Forelimb muscle (tissue), 1 donor: Measurements from ENCODE around the gene ZNF804A. TPM values are rescaled to one million over a fixed set of nuclear protein-coding genes. Genes with fewer than 3 reads are reported as not detected.
"Not testable (repeated sequence)": the region's sequence is repeated elsewhere in the genome, so short reads cannot be mapped to it uniquely, and the experiment has no call there.

Experiments used
- DNase-seq: peaks from one replicate; pipeline ENCODE4 v3.0.0-alpha.2; 2013; ENCODE audit warnings: low read depth
- polyA plus RNA-seq: library from polyadenylated mRNA; unstranded; fragments of 120-200 nt; gene quantifications from one replicate; pipeline ENCODE4 v1.2.1, GENCODE V29; 2013; ENCODE audit not compliant: insufficient read length

Gene ZNF804A
- polyA plus RNA-seq, 1 donor: 0.13 TPM

DNA sequence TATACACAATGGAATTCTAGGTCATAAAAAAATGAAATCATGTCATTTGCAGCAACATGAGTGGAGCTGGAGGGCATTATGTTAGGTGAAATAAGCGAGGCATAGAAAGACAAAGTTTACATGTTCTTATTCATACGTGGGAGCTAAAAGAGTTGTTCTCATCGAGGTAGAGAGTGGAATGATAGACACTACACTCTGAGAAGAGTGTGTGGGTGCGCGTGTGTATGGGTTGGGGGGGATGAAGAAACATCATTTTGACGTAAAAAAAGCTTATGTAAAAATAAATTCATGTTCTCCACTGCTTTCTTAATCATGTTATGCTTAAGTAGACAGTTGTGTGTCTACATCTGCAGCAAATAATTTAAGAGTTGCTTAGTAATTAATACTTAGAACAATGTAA, 123.6 kb downstream of the ZNF804A start:
- DNase-seq: no peak

- no peak for DNase-seq
Measured at GRCh38 chr2:184727813-184728212, 129.5 kb downstream of the ZNF804A start.

- no peak for DNase-seq
Measured at GRCh38 chr2:184728411-184728810, 130.1 kb downstream of the ZNF804A start.

DNA sequence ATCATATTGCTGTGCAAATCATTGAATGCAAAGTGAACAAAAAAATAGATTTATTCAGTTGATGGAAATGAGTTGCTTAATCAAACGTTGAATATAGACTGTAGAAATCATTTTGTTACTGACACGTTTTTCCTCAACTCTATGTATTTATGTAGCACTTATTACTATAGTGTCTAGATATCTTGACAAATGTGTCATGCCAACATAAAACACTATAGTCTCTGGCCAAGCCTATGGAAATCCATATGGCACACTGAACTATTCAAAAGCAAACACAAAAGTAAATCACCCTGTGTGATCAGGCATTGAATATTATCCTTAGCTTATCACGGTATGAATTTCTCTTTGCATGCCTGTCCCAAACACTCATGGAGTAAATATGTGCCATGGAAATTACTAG, 131.3 kb downstream of the ZNF804A start:
- DNase-seq: no peak

DNA sequence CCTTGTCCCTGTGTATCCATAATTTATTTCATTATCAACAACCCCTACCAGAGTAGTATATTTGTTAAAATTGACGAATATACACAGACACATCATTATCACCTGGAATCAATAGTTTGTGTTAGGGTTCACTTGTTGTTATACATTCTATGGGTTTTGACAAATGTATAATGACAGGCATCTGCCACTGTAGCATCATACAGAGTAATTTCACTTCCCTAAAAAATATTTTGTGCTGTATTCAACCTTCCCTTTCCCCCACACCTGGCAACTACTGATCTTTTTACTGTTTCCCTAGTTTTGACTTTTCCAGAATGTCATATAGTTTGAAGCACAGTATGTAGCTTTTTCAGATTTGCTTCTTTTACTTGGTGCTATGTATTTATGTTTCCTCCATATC, 132.0 kb downstream of the ZNF804A start:
- DNase-seq: no peak

- no peak for DNase-seq
Measured at GRCh38 chr2:184734338-184734737, 136.0 kb downstream of the ZNF804A start.

DNA sequence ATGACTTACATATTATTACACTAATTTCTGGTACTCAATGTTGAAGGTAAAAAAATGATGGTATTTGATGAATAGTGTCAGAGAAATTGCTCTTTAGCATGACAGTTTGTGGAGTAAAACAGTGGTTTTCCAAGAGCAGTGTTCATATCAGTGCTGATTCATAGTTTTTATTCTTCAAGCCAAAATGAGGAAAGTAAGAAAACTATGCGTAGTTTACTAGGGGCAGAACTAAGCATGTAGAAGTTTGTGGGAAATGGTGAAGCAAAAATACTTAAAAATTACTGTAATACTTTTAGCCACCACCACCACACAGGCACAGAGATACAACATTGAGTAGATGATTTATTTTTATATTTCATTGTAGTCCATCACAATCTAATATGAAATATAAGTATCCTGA, 137.3 kb downstream of the ZNF804A start:
- DNase-seq: no peak

GRCh38 chr2:184743096-184743495, 144.8 kb downstream of the ZNF804A start:
- DNase-seq: no peak

GRCh38 chr2:184756161-184756560, 157.8 kb downstream of the ZNF804A start:
- DNase-seq: no peak

- no peak for DNase-seq
Measured at GRCh38 chr2:184756885-184757284, 158.6 kb downstream of the ZNF804A start.

DNA sequence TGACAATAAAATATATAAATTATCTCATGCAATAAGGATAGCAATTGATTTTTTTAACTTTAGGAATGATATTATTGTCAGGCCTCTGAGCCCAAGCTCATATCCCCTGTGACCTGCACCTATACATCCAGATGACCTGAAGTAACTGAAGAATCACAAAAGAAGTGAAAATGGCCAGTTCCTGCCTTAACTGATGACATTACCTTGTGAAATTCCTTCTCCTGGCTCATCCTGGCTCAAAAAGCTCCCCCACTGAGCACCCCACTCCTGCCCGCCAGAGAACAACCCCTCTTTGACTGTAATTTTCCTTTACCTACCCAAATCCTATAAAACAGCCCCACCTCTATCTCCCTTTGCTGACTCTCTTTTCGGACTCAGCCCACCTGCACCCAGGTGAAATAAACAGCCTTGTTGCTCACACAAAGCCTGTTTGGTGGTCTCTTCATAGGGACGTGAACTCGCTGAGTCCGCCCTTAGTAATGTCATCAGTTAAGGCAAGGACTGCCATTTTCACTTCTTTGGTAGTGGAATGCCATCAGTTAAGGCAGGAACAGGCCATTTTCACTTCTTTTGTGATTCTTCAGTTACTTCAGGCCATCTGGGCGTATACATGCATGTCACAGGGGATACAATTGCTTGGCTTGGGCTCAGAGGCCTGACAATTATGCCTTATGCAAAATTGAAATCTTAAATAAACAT, 161.4 kb downstream of the ZNF804A start:
- DNase-seq: not testable (repeated sequence)

GRCh38 chr2:184760931-184761330, 162.6 kb downstream of the ZNF804A start:
- DNase-seq: no peak

DNA sequence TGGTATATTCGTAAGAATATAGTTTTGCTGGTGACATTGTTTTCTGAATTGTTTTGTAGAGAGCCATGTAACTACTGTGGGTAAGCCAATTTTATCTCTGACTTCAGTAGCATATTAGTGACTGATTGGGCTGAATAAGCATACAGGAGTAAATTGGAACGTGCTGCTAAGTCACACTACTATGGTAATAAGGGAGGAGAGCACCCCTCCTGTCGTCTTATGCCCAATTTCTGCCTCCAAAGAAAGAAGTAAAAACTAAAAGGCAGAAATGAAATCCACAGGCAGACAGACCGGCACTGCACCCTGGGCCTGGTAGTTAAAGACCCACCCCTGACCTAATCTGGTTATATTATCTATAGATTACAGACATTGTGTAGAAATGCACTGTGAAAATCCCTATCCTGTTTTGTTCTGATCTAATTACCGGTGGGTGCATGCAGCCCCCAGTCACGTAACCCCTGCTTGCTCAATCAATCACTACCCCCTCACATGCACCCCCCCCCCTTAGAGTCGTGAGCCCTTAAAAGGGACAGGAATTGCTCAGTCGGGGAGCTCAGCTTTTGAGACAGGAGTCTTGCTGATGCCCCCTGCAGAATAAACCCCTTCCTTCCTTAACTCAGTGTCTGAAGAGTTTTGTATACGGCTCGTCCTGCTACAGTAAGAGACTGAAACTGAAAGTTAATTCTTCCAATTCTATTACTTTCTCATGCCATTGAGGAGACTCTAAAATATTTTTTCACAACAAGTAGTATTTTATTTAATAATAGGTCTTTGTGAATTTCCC, 167.0 kb downstream of the ZNF804A start:
- DNase-seq: no peak

DNA sequence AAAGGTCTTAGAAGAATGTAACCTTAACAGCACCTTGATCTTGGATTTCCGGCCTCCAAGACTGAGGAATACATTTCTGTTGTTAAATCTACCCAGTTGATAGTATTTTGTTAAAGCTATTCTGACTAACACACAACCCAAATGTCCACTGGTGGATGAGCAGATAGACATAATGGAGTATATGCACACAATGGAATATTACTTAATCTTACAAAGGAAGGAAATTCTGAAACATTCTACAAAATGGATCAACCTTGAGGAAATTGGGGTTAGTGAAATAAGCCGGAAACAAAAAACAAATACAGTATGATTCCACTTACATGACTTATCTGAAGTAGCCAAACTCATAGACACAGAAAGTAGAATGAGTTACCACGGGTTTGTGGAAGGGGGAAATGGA, 168.7 kb downstream of the ZNF804A start:
- no peak for DNase-seq

DNA sequence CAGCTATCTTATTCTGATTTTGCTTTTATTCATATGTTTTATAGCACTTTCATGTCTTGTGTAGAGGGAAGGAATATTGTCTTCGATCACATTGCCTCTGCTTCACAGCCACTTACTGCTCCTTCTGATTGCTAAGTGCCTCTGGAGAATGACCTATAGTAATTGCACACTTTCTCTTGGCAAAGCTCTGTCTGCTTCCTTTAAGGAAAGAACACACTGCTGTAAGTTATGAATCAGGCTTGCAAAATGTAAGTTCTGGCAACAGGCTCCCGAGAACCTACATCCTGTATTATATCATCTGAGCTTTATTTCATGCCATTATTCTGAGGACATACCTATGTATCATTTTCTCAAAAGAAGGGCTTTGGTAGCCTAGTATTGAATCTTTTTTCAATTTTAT, 170.7 kb downstream of the ZNF804A start:
- DNase-seq: no peak

DNA sequence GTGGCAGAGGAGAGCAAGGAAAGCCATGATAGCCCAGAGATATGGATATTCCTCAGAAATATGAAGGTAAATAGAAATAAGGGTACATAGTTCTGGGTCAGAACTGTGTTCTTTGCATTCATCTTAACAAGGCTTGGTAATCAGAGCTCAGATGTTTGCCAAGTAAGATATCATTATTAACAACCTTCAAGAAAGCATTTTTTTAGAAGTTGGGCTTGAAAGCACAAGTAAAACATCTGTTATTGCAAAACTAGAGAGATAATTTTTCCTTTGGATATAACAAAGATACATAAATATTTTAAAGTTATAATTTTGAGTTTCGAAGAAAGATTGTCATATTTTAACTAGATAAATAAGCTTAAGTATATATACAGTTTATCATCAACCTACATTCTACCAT, 171.4 kb downstream of the ZNF804A start:
- no peak for DNase-seq

DNA sequence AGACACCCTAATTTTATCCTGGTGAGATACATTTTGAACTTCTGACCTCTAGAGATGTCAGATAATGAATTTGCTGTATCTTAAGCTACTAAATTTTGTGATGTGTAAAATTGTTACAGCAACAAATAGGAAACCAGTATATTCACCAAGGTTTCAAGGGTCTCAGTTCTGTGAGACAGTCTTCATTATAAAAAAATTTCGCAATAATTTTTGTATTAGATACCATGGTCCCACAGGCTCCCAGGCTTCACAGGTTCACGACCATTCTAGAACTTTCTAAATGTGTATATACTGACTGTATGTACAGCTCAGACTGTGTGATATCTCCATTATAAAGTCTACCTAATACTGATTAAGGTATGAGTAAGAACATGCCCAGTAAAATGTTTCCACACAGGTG, 181.4 kb downstream of the ZNF804A start:
- no peak for DNase-seq

DNA sequence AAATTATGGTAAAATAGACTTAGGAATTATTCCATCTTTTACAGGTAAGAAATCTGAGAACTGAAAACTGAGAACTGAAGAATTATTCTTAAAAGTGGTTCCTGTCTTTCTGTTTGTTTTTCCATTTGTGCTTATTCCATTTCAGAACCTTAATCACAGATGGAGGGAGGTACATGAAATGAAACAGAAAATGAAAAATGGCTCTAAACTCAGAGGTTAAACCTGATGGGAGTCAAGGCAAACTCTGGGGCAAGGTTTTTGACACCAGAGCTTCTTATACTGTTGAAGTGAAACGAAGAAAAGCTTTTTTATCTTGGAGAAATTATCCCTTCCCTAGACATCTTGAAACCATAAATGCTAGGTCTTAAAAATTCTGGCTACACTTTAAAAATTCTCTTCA, 182.1 kb downstream of the ZNF804A start:
- DNase-seq: no peak

- no peak for DNase-seq
Measured at GRCh38 chr2:184780944-184781343, 182.6 kb downstream of the ZNF804A start.

DNA sequence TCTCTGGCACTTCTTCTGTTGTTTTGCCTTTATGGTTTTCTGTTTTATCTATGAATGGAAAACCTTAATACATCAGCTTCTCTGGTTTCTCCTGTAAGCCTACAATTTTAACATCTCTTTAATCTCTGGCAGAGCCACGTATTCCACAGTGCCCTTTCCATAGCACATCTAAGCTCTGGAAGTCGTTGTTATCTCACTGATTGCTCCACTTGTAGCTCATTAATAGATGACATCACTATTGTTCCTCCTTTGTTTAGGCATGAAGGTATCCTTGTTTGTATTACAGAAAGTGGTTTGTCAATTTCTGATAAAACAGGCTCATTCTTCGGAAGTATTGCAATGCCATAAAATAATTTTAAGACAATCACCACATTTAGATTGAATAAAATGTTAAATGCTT, 185.2 kb downstream of the ZNF804A start:
- DNase-seq: no peak

DNA sequence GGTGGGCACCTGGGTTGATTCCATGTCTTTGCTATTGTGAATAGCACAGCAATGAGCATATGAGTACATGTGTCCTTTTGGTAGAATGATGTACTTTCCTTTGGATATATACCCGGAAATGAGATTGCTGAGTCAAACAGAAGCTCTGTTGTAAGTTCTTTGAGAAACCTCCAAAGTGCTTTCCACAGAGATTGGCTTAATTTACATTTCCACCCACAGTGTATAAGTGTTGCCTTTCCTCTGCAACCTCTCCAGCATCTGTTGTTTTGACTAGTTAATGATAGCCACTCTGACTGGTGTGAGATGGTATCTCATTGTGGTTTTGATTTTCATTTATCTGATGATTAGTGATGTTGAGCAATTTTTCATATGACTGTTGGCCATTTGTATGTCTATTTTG, 194.8 kb downstream of the ZNF804A start:
- no peak for DNase-seq

DNA sequence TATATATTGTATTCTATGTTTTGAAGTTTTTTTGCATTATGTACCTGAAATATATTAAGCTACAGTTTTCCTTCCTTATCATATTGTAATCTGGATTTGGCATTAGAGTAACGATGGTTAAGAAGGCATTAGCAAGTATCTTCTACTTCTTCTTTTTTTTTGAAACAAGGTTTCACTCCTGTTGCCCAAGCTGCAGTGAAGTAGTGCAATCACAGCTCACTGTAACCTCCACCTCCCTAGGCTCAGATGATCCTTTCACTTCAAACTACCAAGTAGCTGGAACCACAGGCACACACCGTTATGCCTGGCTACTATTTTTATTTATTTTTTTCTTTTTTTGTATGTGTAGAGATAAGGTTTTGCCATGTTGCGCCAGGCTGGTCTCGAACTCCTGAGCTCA, 201.1 kb downstream of the ZNF804A start:
- no peak for DNase-seq

DNA sequence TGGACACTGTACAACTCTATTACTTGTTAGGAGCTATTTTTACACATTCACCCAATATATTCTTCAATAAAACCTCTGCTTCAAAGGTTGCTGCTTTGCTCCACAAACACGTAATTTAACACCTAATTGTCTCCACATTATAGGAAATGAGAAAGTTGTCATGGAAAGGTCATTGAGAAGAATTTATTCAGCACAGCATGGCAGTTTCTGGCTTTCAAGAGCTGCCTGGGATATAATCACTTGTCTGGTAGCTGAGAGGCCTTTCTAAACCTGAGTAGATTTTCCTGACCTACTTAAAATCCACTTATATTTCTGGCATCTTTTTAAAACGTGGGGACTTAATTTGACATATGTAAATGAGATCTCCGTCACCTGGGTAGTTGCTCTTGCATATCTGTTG, 216.1 kb downstream of the ZNF804A start:
- DNase-seq: no peak
